ENCODE results near the gene C13orf46. TPM values are rescaled to one million over a fixed set of nuclear protein-coding genes. Genes with fewer than 3 reads are reported as not detected.

C13orf46 gene
- total and polyA plus RNA-seq, 4 donors = 1.1 to 11.3 (median 6.4) TPM

DNA sequence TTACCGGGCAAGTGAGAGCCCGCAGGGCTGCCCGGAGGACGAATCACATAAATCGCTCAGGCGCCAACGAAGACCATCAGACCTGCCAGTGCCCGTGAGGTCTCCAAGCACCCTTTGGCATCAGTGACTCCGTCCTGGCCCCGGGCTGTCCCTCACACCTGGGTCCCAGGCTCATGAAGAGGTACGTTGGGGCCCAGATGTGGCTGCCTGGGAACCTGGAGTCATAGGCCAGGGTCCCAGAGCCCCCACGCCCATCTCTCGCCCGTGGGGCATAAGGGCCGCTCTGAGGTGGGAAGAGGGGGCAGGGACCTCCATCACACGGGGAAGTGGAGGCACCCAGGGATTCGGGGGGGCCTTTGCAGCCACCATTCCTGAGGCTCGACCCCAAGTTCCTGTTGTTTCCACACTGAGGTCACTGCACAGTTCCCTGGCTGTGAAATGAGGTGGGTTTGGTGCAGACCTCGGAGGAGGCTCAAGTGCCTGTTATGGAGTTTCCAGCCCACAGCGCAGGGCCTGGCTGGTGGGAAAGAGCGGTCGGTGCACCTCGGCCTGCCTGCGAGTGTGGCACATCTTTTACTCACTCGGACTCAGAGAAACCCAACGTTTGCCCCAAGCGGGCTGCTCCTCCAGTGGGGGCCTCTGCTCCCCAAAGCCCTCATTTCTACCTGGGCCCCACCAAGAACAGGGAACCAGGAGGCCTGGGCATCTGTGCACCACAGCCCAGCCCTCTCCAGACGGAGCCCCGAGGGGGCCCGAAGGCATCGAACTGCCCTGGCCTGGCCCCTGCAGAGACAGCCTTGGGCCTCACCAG is 35.9 kb upstream of the C13orf46 start:
- DNase-seq (no peak), ATAC-seq (ENCODE audit: insufficient read depth, low FRiP score) (no peak)

DNA sequence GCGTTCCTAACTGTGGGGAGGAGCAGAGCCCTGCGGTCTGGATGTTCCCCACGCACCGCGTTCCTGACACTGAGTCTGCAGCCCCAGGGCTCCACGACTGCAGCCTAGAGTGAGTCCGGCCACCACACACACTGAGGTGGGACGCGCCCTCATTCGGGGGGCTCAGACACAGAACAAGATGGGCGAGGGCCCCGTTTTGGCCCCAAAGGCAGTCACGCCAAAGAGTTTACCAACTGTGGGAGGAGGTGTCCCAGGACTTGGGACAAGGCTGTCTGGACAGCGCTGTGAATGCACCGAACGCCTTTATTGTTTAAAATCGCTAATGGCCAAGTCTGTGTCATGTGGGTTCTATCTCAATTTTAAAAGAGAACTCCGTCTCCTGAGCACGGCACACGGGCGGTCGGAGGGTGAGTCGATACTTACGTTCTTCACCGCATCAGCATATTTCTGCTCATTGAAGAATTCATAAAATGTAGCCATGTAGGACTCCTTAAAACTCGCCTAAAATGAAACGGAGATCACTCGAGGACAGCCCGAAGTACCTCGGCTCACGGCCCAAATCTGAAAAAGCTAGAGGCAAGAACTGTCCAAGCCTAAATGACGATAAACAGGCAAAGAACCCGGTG is 35.2 kb upstream of the C13orf46 start:
- ATAC-seq (ENCODE audit: insufficient read depth, low FRiP score) = no peak
- DNase-seq = no peak
- no peak overlapping the region for H3K9ac ChIP-seq (ENCODE audit: insufficient read depth in 1 of 2, low read length in 2 of 2)
- no peak overlapping the region for H3K27ac ChIP-seq (ENCODE audit: low read depth in 1 of 2, low read length in 1 of 2)
- no peaks in the 10 kb centered on the region for H3K4me1 ChIP-seq (ENCODE audit: control insufficient read depth in 5 of 5, insufficient read depth in 5 of 5, low read length in 5 of 5)
- H3K27me3 ChIP-seq (ENCODE audit: control insufficient read depth in 3 of 3, insufficient read depth in 3 of 3, low read length in 2 of 3) = no peaks in the 10 kb centered on the region
- TF ChIP-seq, protein P1, sequence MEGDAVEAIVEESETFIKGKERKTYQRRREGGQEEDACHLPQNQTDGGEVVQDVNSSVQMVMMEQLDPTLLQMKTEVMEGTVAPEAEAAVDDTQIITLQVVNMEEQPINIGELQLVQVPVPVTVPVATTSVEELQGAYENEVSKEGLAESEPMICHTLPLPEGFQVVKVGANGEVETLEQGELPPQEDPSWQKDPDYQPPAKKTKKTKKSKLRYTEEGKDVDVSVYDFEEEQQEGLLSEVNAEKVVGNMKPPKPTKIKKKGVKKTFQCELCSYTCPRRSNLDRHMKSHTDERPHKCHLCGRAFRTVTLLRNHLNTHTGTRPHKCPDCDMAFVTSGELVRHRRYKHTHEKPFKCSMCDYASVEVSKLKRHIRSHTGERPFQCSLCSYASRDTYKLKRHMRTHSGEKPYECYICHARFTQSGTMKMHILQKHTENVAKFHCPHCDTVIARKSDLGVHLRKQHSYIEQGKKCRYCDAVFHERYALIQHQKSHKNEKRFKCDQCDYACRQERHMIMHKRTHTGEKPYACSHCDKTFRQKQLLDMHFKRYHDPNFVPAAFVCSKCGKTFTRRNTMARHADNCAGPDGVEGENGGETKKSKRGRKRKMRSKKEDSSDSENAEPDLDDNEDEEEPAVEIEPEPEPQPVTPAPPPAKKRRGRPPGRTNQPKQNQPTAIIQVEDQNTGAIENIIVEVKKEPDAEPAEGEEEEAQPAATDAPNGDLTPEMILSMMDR (IDR thresholded peaks at IDR 0.05; ENCODE audit: control extremely low read depth, extremely low read depth) = no peak
- WGBS, 2 donors = 87 to 88% methylated on average over 31 to 33 of the region's 33 CpGs
- no peak overlapping the region for H3K4me3 ChIP-seq
- peaks cover 0 to 2% (median 0%) of the 10 kb centered on the region in 4 donors for H3K9me3 ChIP-seq (ENCODE audit: control insufficient read depth in 4 of 4, insufficient read depth in 3 of 4, low read length in 3 of 4)
- H3K36me3 ChIP-seq (ENCODE audit: control insufficient read depth in 4 of 4, insufficient read depth in 4 of 4, low read length in 4 of 4) = peaks cover 2 to 38% (median 11%) of the 10 kb centered on the region in 4 donors

More for the DNA sequence above, 35.9 kb upstream of the C13orf46 start:
- Histone ChIP-seq H3K9ac (ENCODE audit: insufficient read depth in 1 of 2, low read length in 2 of 2) (no peak overlapping the region), H3K27me3 (ENCODE audit: control insufficient read depth in 3 of 3, insufficient read depth in 3 of 3, low read length in 2 of 3) (no peaks in the 10 kb centered on the region), H3K4me1 (ENCODE audit: control insufficient read depth in 5 of 5, insufficient read depth in 5 of 5, low read length in 5 of 5) (no peaks in the 10 kb centered on the region), H3K36me3 (ENCODE audit: control insufficient read depth in 4 of 4, insufficient read depth in 4 of 4, low read length in 4 of 4) (peaks cover 2 to 40% (median 11%) of the 10 kb centered on the region in 4 donors), H3K4me3 (no peak overlapping the region), H3K27ac (ENCODE audit: low read depth in 1 of 2, low read length in 1 of 2) (no peak overlapping the region), H3K9me3 (ENCODE audit: control insufficient read depth in 4 of 4, insufficient read depth in 3 of 4, low read length in 3 of 4) (peaks cover 0 to 2% (median 0%) of the 10 kb centered on the region in 4 donors)
- TF ChIP-seq, protein P1 (IDR thresholded peaks at IDR 0.05; ENCODE audit: control extremely low read depth, extremely low read depth) = no peak
- WGBS, 2 donors = 91 to 96% methylated on average over 31 of the region's 31 CpGs

DNA sequence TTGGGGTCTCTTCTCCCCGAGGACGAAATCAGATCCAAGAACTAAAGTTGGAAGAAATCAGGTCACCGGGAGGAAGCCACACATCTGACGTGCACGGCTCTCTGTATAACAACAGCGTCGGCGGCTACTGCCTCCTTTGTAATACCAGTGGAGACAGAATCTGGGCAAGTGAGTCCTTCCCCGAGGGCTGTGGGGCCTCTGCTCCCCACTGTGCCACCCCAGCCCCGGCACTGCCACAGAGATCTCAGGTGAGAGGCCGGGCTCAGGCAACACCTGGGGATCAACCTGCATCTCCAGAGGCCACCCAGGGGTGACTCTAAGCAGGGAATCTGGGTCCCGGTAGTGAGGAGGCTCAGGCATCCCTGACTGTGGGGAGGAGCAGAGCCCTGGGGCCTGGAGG is 33.7 kb upstream of the C13orf46 start:
- ATAC-seq (ENCODE audit: insufficient read depth, low FRiP score) (no peak), DNase-seq (no peak)
- Histone ChIP-seq H3K27me3 (ENCODE audit: control insufficient read depth in 3 of 3, insufficient read depth in 3 of 3, low read length in 2 of 3) (no peaks in the 10 kb centered on the region), H3K9ac (ENCODE audit: insufficient read depth in 1 of 2, low read length in 2 of 2) (no peak overlapping the region), H3K4me1 (ENCODE audit: control insufficient read depth in 5 of 5, insufficient read depth in 5 of 5, low read length in 5 of 5) (no peaks in the 10 kb centered on the region), H3K9me3 (ENCODE audit: control insufficient read depth in 4 of 4, insufficient read depth in 3 of 4, low read length in 3 of 4) (peaks cover 0 to 2% (median 0%) of the 10 kb centered on the region in 4 donors), H3K36me3 (ENCODE audit: control insufficient read depth in 4 of 4, insufficient read depth in 4 of 4, low read length in 4 of 4) (peaks cover 2 to 39% (median 9%) of the 10 kb centered on the region in 4 donors), H3K4me3 (no peak overlapping the region), H3K27ac (ENCODE audit: low read depth in 1 of 2, low read length in 1 of 2) (no peak overlapping the region)
- TF ChIP-seq, protein P1 (IDR thresholded peaks at IDR 0.05; ENCODE audit: control extremely low read depth, extremely low read depth) = no peak
- WGBS, 2 donors = 88 to 95% methylated on average over 12 of the region's 12 CpGs

Measured in lung (tissue), 12 donors.